ENCODE measurements around the gene TTLL11. TPM values are rescaled to one million over a fixed set of nuclear protein-coding genes. Genes with fewer than 3 reads are reported as not detected.
A peak's percentile ranks its signal among the peaks of the same experiment; 100 is the strongest.
"Not testable (repeated sequence)": the region's sequence is repeated elsewhere in the genome, so short reads cannot be mapped to it uniquely, and the experiment has no call there.

The TTLL11 gene
- total and polyA plus RNA-seq, 2 experiments from 2014 or later = 5.5 to 7.6 TPM

DNA sequence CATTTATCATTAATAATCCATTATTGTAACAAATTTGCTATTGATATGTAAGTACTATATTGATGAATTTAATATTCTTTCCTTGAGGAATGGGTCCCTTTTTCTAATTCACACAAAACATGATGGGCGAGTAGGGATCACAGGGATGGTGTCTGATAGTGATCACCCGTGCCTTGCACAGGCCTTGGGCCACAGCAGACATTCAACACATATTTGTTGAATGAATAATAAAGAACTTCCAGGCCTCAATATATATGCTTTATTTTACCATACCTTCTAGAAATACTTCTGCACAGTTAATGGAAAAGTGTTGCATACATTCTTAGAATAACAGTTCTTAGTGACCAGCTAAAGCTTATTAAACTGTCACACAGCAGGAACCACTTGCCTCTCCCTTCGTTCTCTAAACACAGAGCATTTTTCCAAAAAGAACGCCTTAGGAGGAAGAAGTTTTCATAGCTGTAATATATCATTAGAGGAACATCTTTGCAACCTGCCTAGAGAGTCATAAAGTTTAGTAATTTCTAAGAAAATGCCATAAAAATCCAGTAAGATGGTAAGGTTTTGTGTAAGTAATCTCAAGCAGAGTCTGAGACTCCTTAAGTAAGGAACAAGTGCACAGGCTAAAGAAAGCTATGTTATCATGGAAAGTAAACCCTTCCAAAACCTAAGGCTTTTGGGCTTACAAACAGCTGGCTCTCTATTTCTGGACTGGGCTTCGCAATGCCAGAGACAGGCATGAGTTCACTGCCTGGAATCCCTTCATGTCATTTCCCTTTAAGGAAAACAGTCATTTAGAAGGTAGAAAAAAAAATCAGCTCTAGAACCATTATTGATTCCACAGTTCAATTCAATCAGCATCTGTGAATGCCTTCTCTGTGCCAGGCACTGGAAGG lies 17.7 kb downstream of the TTLL11 start:
- DNase-seq (ENCODE audit: low spot score) = peak; percentile 21
- Histone ChIP-seq H3K9me3 (ENCODE audit: low read depth) (peaks cover 10% of the 10 kb centered on the region), H2AFZ (no peak overlapping the region), H3K27ac (no peak overlapping the region), H3K4me2 (no peak overlapping the region), H3K27me3 (no peaks in the 10 kb centered on the region), H3K36me3 (replicated peaks; ENCODE audit: insufficient read depth, low read depth) (no peaks in the 10 kb centered on the region), H3K4me3 (no peak overlapping the region), H4K20me1 (ENCODE audit: insufficient read depth, poor library complexity, severe bottlenecking) (no peaks in the 10 kb centered on the region), H3K4me1 (ENCODE audit: insufficient read depth) (peaks cover 5% of the 10 kb centered on the region), H3K9me2 (replicated peaks; ENCODE audit: insufficient read depth) (no peaks in the 10 kb centered on the region), H3K79me2 (peaks cover 5% of the 10 kb centered on the region)
- 74% methylated on average over 5 of the region's 5 CpGs for WGBS (ENCODE audit: low lambda C conversion rate, missing lambda C conversion rate)
- no peak for TF ChIP-seq EZH2phosphoT487 (IDR thresholded peaks at IDR 0.05; ENCODE audit: low read depth, severe bottlenecking, unreplicated experiment)
- no peak for TF ChIP-seq EZH2 (IDR thresholded peaks at IDR 0.05; ENCODE audit: borderline replicate concordance)
- no peak for TF ChIP-seq CTCF (IDR thresholded peaks at IDR 0.05; ENCODE audit: poor library complexity)

DNA sequence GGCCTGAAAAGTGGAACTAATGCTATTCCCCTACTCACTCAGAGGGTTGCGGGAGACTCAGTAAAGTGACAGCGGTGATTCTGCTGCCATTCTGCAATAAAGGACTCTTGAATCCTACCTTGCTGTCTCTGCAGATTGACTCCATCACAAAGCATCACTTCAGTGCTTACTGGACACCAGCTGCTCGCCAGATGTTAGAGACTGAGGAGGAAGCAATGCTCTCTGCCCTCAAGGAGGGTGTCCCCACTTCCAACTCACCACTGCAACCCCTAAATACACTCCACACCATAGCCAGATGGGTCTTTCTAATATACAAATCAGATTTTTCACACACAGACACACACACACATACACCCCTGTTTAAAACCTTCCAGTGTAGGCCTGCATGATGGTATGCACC lies 21.4 kb downstream of the TTLL11 start:
- H4K20me1 ChIP-seq (ENCODE audit: insufficient read depth, poor library complexity, severe bottlenecking) = no peaks in the 10 kb centered on the region
- 80% methylated on average over 3 of the region's 3 CpGs for WGBS (ENCODE audit: low lambda C conversion rate, missing lambda C conversion rate)
- no peak overlapping the region for H3K4me3 ChIP-seq
- DNase-seq (ENCODE audit: low spot score) = no peak
- no peak overlapping the region for H2AFZ ChIP-seq
- peaks cover 2% of the 10 kb centered on the region for H3K79me2 ChIP-seq
- no peaks in the 10 kb centered on the region for H3K27me3 ChIP-seq
- no peak overlapping the region for H3K4me2 ChIP-seq
- H3K27ac ChIP-seq = no peak overlapping the region
- H3K9me3 ChIP-seq (ENCODE audit: low read depth) = no peaks in the 10 kb centered on the region
- no peaks in the 10 kb centered on the region for H3K9me2 ChIP-seq (replicated peaks; ENCODE audit: insufficient read depth)
- no peaks in the 10 kb centered on the region for H3K36me3 ChIP-seq (replicated peaks; ENCODE audit: insufficient read depth, low read depth)
- H3K4me1 ChIP-seq (ENCODE audit: insufficient read depth) = peaks cover 5% of the 10 kb centered on the region
- TF ChIP-seq EZH2 (IDR thresholded peaks at IDR 0.05; ENCODE audit: borderline replicate concordance) (no peak), EZH2phosphoT487 (IDR thresholded peaks at IDR 0.05; ENCODE audit: low read depth, severe bottlenecking, unreplicated experiment) (no peak), CTCF (IDR thresholded peaks at IDR 0.05; ENCODE audit: poor library complexity) (no peak)

DNA sequence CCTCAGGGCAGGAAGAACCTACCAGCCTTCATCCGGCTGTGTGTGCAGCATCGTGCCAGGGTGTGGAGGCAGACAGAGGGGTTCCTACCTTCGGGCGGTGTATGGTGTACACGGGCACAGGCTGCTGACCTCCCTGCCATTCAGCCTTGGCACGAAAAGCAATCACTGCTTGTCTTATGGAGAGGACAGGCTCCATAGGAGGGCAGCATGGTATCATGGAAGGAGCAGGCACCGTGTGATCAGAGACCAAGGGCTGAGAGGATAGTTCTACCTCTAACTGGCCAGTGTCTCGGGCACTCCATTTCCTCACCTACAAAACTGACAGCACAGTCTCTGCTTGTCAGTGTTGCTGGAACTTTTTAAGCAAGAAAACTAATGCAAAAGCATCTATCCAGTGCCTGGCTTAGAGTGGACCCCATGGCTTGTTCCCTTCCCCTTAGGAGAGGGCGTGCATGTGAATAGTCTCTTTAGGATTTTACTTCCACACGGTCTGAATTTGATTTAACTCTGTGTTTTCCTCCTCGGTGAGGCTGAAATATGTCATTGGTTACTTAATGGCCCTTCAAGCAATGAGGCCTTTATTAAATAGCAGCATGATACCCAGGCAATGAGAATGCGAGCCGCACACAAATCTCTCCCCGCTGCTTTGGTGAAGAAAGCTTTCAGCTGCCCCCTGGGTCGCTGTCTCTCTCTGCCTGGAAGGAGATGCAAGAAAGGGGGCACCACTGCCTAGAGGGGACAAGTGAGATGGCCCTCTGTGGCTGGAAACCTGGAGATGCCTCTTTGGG lies 22.2 kb downstream of the TTLL11 start:
- no peak for TF ChIP-seq EZH2phosphoT487 (IDR thresholded peaks at IDR 0.05; ENCODE audit: low read depth, severe bottlenecking, unreplicated experiment)
- Histone ChIP-seq H3K4me2 (no peak overlapping the region), H3K4me1 (ENCODE audit: insufficient read depth) (peaks cover 5% of the 10 kb centered on the region), H4K20me1 (ENCODE audit: insufficient read depth, poor library complexity, severe bottlenecking) (no peaks in the 10 kb centered on the region), H3K36me3 (replicated peaks; ENCODE audit: insufficient read depth, low read depth) (no peaks in the 10 kb centered on the region), H3K9me2 (replicated peaks; ENCODE audit: insufficient read depth) (no peaks in the 10 kb centered on the region), H3K9me3 (ENCODE audit: low read depth) (no peaks in the 10 kb centered on the region), H3K27me3 (no peaks in the 10 kb centered on the region), H3K27ac (no peak overlapping the region), H3K79me2 (no peaks in the 10 kb centered on the region), H3K4me3 (no peak overlapping the region), H2AFZ (no peak overlapping the region)
- no peak for DNase-seq (ENCODE audit: low spot score)
- WGBS (ENCODE audit: low lambda C conversion rate, missing lambda C conversion rate) = 83% methylated on average over 15 of the region's 15 CpGs

DNA sequence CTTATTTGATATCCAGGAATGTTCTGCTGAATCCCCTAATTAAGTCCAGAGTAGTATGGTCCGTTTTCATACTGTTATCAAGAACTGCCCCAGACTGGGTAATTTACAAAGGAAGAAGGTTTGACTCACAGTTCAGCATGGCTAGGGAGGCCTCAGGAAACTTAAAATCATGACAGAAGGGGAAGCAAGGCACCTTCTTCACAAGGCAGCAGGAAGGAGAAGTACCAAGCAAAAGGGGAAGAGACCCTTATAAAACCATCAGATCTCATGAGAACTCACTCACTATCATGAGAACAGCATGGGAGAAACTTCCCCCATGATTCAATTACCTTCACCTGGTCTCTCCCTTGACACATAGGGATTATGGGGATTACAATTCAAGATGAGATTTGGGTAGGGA lies 26.4 kb downstream of the TTLL11 start:
- not testable (repeated sequence) for H3K79me2 ChIP-seq; DNase-seq (ENCODE audit: low spot score); H3K9me3 ChIP-seq (ENCODE audit: low read depth); H2AFZ ChIP-seq; H3K4me3 ChIP-seq; H3K36me3 ChIP-seq (replicated peaks; ENCODE audit: insufficient read depth, low read depth); H3K27ac ChIP-seq; H4K20me1 ChIP-seq (ENCODE audit: insufficient read depth, poor library complexity, severe bottlenecking); H3K27me3 ChIP-seq; H3K4me2 ChIP-seq; H3K4me1 ChIP-seq (ENCODE audit: insufficient read depth); H3K9me2 ChIP-seq (replicated peaks; ENCODE audit: insufficient read depth)
- WGBS (ENCODE audit: low lambda C conversion rate, missing lambda C conversion rate) = 67% methylated on average over 1 of the region's 1 CpG

Measured in hepatocyte (in vitro differentiated cells).